ENCODE measurements around the gene CYFIP2.
"Not testable (repeated sequence)": the region's sequence is repeated elsewhere in the genome, so short reads cannot be mapped to it uniquely, and the experiment has no call there.

Gene CYFIP2

DNA sequence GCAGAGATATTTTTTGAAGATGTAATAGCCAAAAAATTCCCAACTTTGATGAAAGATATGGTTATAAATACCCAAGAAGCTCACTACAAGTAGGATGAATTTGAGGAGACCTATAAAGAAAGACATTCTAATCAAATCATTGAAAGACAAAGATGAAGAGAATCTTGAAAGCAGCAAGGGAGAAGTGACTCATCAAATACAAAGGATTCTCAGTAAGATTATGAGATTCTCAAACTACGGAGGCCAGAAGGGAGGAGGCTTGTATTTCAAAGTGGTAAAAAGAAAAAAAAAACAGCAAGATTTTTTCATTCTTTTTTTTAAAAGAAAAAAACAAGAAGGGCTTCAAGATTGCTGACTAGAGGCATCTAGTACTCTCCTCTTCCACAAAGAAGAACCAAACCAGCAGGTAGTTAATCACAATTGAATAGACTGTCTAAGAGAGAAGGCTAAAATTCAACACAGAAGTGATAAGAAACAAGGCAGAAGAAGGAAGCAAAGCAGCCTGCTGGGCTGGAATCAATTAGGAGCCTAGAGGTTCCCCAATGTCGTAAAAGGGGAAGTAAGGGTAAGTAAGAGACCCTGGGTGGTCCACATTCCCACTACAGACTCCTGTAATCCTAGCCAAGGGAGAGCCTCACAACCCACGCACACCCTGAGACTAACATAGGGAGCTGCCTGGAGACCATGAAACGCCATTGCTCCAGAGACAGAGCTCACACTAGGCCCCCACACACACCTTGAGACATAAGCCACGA, 135.0 kb downstream of the CYFIP2 start:
- no peak for DNase-seq

- no peak for DNase-seq
These were observed 149.9 kb downstream of the CYFIP2 start for GRCh38 chr5:157415838-157416237.

GRCh38 chr5:157419521-157419920, 153.6 kb downstream of the CYFIP2 start:
- not testable (repeated sequence) for DNase-seq

DNA sequence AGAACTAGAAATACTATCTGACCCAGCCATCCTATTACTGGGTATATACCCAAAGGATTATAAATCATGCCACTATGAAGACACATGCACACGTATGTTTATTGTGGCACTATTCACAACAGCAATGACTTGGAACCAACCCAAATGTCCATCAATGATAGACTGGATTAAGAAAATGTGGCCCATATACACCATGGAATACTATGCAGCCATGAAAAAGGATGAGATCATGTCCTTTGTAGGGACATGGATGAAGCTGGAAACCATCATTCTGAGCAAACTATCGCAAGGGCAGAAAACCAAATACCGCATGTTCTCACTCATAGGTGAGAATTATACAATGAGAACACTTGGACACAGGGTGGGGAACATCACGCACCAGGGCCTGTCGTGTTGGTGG, 164.0 kb downstream of the CYFIP2 start:
- not testable (repeated sequence) for DNase-seq

DNA sequence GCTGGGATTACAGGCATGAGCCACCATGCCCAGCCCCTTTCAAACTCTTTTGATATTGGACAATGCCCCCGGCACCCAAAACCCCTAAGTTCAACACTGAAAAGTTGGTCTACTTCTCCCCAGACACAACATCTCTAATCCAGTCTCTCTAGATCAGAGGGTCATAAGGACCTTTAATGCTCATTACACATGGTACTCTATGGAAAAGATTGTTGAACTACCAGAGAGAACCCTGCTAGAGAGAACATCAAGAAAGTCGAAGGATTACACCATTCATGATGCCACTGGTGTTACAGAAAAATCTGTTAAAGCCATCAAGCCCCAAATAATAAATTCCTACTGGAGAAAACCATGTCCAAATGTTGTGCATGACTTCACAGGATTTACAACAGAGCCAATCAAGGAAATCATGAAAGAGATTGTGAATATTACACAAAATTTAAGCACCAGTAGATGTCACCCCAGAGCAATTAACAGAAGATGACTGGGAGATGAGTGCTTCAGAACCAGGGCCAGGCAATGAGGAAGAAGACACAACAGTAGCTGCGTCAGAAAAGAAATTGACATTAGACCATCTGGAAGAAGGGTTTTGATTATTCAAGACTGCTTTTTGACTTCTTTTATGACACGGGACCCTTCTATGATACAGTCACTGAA, 165.7 kb downstream of the CYFIP2 start:
- no peak for DNase-seq

DNA sequence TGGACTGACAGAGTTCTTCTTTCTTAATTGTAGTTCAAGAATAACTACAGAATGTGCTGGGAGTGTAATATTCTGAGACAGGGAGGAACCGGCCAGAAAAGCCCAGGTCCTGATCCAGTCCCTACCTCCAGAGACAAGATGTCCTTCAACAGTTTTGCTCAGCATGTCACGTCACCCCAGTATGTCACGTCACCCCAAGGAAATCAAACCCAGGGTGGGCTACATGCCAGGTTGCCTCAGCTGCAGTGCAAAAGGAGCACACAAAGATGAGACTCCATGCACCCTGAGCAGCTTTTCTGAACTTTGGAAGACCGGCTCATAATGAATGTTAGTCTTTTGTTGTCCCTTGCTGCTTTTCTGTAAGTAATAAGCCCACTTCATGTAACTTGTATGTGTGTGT, 168.2 kb downstream of the CYFIP2 start:
- no peak for DNase-seq

DNA sequence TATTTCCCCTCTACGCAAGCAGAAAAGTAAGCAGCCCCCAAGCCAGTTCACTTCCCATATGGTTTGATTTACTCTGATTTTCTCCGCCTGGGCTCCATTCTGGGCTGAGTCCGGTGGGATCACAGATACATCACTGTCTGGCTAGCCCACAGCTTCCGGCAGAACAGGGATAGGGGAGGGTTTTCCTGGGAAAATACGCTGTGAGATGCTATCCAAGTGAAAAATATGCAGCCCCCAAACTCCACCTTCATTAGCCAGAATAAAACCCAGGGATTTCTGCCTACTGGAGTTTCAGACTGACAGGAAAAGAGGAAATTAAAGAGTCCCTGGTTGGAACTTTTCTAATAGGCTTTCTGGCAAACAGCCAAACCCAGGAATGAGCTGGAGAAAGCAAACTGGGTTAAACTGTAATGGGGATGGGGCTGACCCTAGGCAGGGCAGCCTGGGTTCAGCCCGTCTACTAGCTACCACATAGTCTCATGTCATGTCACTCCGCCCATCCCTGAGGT, 177.2 kb downstream of the CYFIP2 start:
- no peak for DNase-seq

DNA sequence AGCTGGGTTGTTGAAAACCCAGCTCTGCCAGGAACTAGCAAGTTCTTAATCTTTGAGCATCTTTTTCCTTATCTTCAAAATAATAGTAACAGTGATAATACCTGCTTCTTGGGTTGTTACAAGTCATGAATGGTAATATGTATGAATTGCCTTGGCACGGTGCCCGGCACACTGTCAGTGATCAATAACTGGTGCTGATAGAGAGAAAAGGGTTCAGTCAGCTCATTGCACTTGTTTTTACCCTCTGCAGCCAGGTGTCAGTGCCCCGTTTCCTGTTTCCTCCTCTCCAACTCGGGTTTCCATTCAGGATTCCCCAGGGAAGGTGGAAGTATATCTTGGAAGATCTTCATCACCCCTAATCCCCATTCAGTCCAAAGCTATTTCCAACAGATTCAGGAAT, 178.3 kb downstream of the CYFIP2 start:
- DNase-seq = no peak
